GM23338 (cell line): ENCODE measurements around the gene GOLGA8M. TPM values are rescaled to one million over a fixed set of nuclear protein-coding genes. Genes with fewer than 3 reads are reported as not detected.

Source experiments
- polyA plus RNA-seq: library from polyadenylated mRNA; unstranded; fragments of >200 nt; fragmentation: Nextera tagmentation; extraction: Ambion mirVana; gene quantifications from 2 replicates; pipeline ENCODE4 v1.2.1, GENCODE V29; 2016
- small RNA-seq: library from RNA; depleted of rRNA; stranded (forward); fragments of <200 nt; gene quantifications from one replicate; pipeline ENCODE3, GENCODE V24; 2014; ENCODE audit warnings: low replicate concordance
- total RNA-seq: library from RNA; depleted of rRNA; stranded (reverse); fragments of >200 nt; shearing (Covaris generic); gene quantifications from 2 replicates; pipeline ENCODE4 v1.2.3, GENCODE V29; 2014; rRNA removed

The GOLGA8M gene
- total and polyA plus RNA-seq, 2 experiments from 2014 or later, result not detected

Small RNAs within 50 kb of the gene (small RNA-seq; reads per million reads assigned to genes)
- not detected for gene RN7SL719P

Other genes starting within 250 kb of the GOLGA8M start
- not detected in 2 replicates for gene GOLGA8G, start 179.4 kb downstream of the GOLGA8M start, total RNA-seq
- not detected in 2 replicates for gene GOLGA8G, start 179.4 kb downstream of the GOLGA8M start, polyA plus RNA-seq
- gene GOLGA6L25, start 158.9 kb downstream of the GOLGA8M start, total RNA-seq, result not detected in 2 replicates
- gene GOLGA6L25, start 158.9 kb downstream of the GOLGA8M start, polyA plus RNA-seq, result not detected in 2 replicates
- not detected in 2 replicates for gene GOLGA6L7, start 136.2 kb upstream of the GOLGA8M start, total RNA-seq
- gene GOLGA6L7, start 136.2 kb upstream of the GOLGA8M start, polyA plus RNA-seq, result 0.23 and 0.47 TPM in 2 replicates
- gene APBA2, start 173.6 kb upstream of the GOLGA8M start, total RNA-seq, result 24.7 and 27.5 TPM in 2 replicates
- gene APBA2, start 173.6 kb upstream of the GOLGA8M start, polyA plus RNA-seq, result 5.4 and 5.9 TPM in 2 replicates